ENCODE measurements around the gene PRKRA.
"Not testable (repeated sequence)": the region's sequence is repeated elsewhere in the genome, so short reads cannot be mapped to it uniquely, and the experiment has no call there.

The PRKRA gene

GRCh38 chr2:178450524-178450773 lies 526 bp downstream of the PRKRA start:
- in situ Hi-C loops (cut with HindIII; ENCODE audit: low pct_unique_long_range_greater_than_20kb, low sequenced_read_pairs), result no loop called here
- no peak for DNase-seq (ENCODE audit: low read depth in 1 of 2, low spot score in 1 of 2)
- no peak for TF ChIP-seq JUND (IDR thresholded peaks at IDR 0.05; ENCODE audit: low read depth)

- no peak for TF ChIP-seq JUND (IDR thresholded peaks at IDR 0.05; ENCODE audit: low read depth)
- in situ Hi-C loops (cut with HindIII; ENCODE audit: low pct_unique_long_range_greater_than_20kb, low sequenced_read_pairs), result no loop called here
- DNase-seq (ENCODE audit: low read depth in 1 of 2, low spot score in 1 of 2), result peak in 1 of 2 experiments; percentile 16
Measured at GRCh38 chr2:178449700-178450523, 1.1 kb downstream of the PRKRA start.

GRCh38 chr2:178448968-178449661 lies 1.9 kb downstream of the PRKRA start:
- in situ Hi-C loops (cut with HindIII; ENCODE audit: low pct_unique_long_range_greater_than_20kb, low sequenced_read_pairs), result no loop called here
- DNase-seq (ENCODE audit: low read depth in 1 of 2, low spot score in 1 of 2), result no peak

GRCh38 chr2:178441426-178441825 lies 9.5 kb downstream of the PRKRA start:
- no peak for TF ChIP-seq JUND (IDR thresholded peaks at IDR 0.05; ENCODE audit: low read depth)
- in situ Hi-C loops (cut with HindIII; ENCODE audit: low pct_unique_long_range_greater_than_20kb, low sequenced_read_pairs), result no loop called here

More at GRCh38 chr2:178448968-178449661, 1.9 kb downstream of the PRKRA start:
- no peak for TF ChIP-seq JUND (IDR thresholded peaks at IDR 0.05; ENCODE audit: low read depth)

GRCh38 chr2:178436662-178437061 lies 14.3 kb downstream of the PRKRA start:
- no peak for DNase-seq (ENCODE audit: low read depth in 1 of 2, low spot score in 1 of 2)
- in situ Hi-C loops (cut with HindIII; ENCODE audit: low pct_unique_long_range_greater_than_20kb, low sequenced_read_pairs), result no loop called here
- TF ChIP-seq JUND (IDR thresholded peaks at IDR 0.05; ENCODE audit: low read depth), result no peak

More at GRCh38 chr2:178441426-178441825, 9.5 kb downstream of the PRKRA start:
- DNase-seq (ENCODE audit: low read depth in 1 of 2, low spot score in 1 of 2), result no peak

- in situ Hi-C loops (cut with HindIII; ENCODE audit: low pct_unique_long_range_greater_than_20kb, low sequenced_read_pairs), result no loop called here
- no peak for TF ChIP-seq JUND (IDR thresholded peaks at IDR 0.05; ENCODE audit: low read depth)
- DNase-seq (ENCODE audit: low read depth in 1 of 2, low spot score in 1 of 2), result no peak
Measured at GRCh38 chr2:178429336-178429735, 21.6 kb downstream of the PRKRA start.

GRCh38 chr2:178428396-178428806 lies 22.6 kb downstream of the PRKRA start:
- TF ChIP-seq JUND (IDR thresholded peaks at IDR 0.05; ENCODE audit: low read depth), result no peak
- in situ Hi-C loops (cut with HindIII; ENCODE audit: low pct_unique_long_range_greater_than_20kb, low sequenced_read_pairs), result no loop called here
- DNase-seq (ENCODE audit: low read depth in 1 of 2, low spot score in 1 of 2), result peak in 1 of 2 experiments; percentile 77

- in situ Hi-C loops (cut with HindIII; ENCODE audit: low pct_unique_long_range_greater_than_20kb, low sequenced_read_pairs), result no loop called here
- no peak for TF ChIP-seq JUND (IDR thresholded peaks at IDR 0.05; ENCODE audit: low read depth)
- DNase-seq (ENCODE audit: low read depth in 1 of 2, low spot score in 1 of 2), result no peak
Measured at GRCh38 chr2:178427458-178427857, 23.5 kb downstream of the PRKRA start.

- TF ChIP-seq JUND (IDR thresholded peaks at IDR 0.05; ENCODE audit: low read depth), result no peak
- DNase-seq (ENCODE audit: low read depth in 1 of 2, low spot score in 1 of 2), result no peak
- in situ Hi-C loops (cut with HindIII; ENCODE audit: low pct_unique_long_range_greater_than_20kb, low sequenced_read_pairs), result no loop called here
Measured at GRCh38 chr2:178426388-178426787, 24.6 kb downstream of the PRKRA start.

- DNase-seq (ENCODE audit: low read depth in 1 of 2, low spot score in 1 of 2), result no peak
- in situ Hi-C loops (cut with HindIII; ENCODE audit: low pct_unique_long_range_greater_than_20kb, low sequenced_read_pairs), result no loop called here
- TF ChIP-seq JUND (IDR thresholded peaks at IDR 0.05; ENCODE audit: low read depth), result no peak
Measured at GRCh38 chr2:178425255-178425827, 25.6 kb downstream of the PRKRA start.

- DNase-seq (ENCODE audit: low read depth in 1 of 2, low spot score in 1 of 2); in situ Hi-C loops (cut with HindIII; ENCODE audit: low pct_unique_long_range_greater_than_20kb, low sequenced_read_pairs): not testable (repeated sequence)
Measured at GRCh38 chr2:178423746-178424145, 27.2 kb downstream of the PRKRA start.

GRCh38 chr2:178422097-178422496 lies 28.9 kb downstream of the PRKRA start:
- TF ChIP-seq JUND (IDR thresholded peaks at IDR 0.05; ENCODE audit: low read depth), result no peak
- DNase-seq (ENCODE audit: low read depth in 1 of 2, low spot score in 1 of 2), result no peak
- in situ Hi-C loops (cut with HindIII; ENCODE audit: low pct_unique_long_range_greater_than_20kb, low sequenced_read_pairs), result no loop called here

- no peak for DNase-seq (ENCODE audit: low read depth in 1 of 2, low spot score in 1 of 2)
- in situ Hi-C loops (cut with HindIII; ENCODE audit: low pct_unique_long_range_greater_than_20kb, low sequenced_read_pairs), result no loop called here
- TF ChIP-seq JUND (IDR thresholded peaks at IDR 0.05; ENCODE audit: low read depth), result no peak
Measured at GRCh38 chr2:178420463-178420999, 30.4 kb downstream of the PRKRA start.
